ENCODE measurements around the gene PTGES2. TPM values are rescaled to one million over a fixed set of nuclear protein-coding genes. Genes with fewer than 3 reads are reported as not detected.

The PTGES2 gene
- polyA plus RNA-seq, 1 of the 3 experiments (the other 2 are of a cell fraction), result 141 TPM

- TF ChIP-seq NFIC (IDR thresholded peaks at IDR 0.05; ENCODE audit: borderline replicate concordance) (no peak), RXRA (IDR thresholded peaks at IDR 0.05; ENCODE audit: borderline replicate concordance, low read depth) (no peak), ELF1 (IDR thresholded peaks at IDR 0.05) (no peak), REST (IDR thresholded peaks at IDR 0.05; ENCODE audit: low read depth, low read length) (no peak), NRF1 (IDR thresholded peaks at IDR 0.05; ENCODE audit: low read depth, low read length) (no peak)
Observed at GRCh38 chr9:128166169-128166568, 38.6 kb upstream of the PTGES2 start (continued).

- H3K9me2 ChIP-seq, result no peaks in the 10 kb centered on the region
- 89% methylated on average over 10 of the region's 14 CpGs for WGBS (ENCODE audit: low lambda C conversion rate)
- no peak overlapping the region for H3K27ac ChIP-seq (ENCODE audit: low read depth in 2 of 2, low read length in 1 of 2)
- H2AFZ ChIP-seq (ENCODE audit: low read depth), result no peak overlapping the region
- H3K9ac ChIP-seq, result no peak overlapping the region
- peaks cover 0 to 10% of the 10 kb centered on the region in 2 experiments; a peak in 2 of 4 replicates for H3K4me1 ChIP-seq (ENCODE audit: control insufficient read depth in 1 of 2, insufficient read depth in 2 of 2, low read depth in 1 of 2, low read length in 1 of 2)
- no peak for DNase-seq
- H3K27me3 ChIP-seq (ENCODE audit: insufficient read depth), result no peaks in the 10 kb centered on the region
- peaks cover 6% of the 10 kb centered on the region for H3F3A ChIP-seq (replicated peaks; ENCODE audit: insufficient read depth)
- H3K4me3 ChIP-seq (ENCODE audit: low read depth in 2 of 2, low read length in 1 of 2), result no peak overlapping the region
- H3K36me3 ChIP-seq (replicated peaks in 1 of 2; ENCODE audit: control insufficient read depth in 1 of 2, insufficient read depth in 2 of 2, low read length in 1 of 2), result peaks cover 6 to 51% of the 10 kb centered on the region in 2 experiments
- H3K79me2 ChIP-seq (ENCODE audit: insufficient read depth), result peaks cover 11% of the 10 kb centered on the region
- POLR2A ChIA-PET, result no interaction called here
- TF ChIP-seq RCOR1 (IDR thresholded peaks at IDR 0.05; ENCODE audit: low read length) (no peak), POLR2AphosphoS5 (IDR thresholded peaks at IDR 0.05; ENCODE audit: low read depth, low read length) (no peak), RFX5 (IDR thresholded peaks at IDR 0.05; ENCODE audit: low read length) (no peak), TCF12 (IDR thresholded peaks at IDR 0.05) (no peak), REST (IDR thresholded peaks at IDR 0.05; ENCODE audit: low read depth, low read length) (no peak), MXI1 (IDR thresholded peaks at IDR 0.05; ENCODE audit: low read depth, low read length) (no peak), GABPA (IDR thresholded peaks at IDR 0.05; ENCODE audit: low read depth) (no peak), FOSL2 (IDR thresholded peaks at IDR 0.05; ENCODE audit: borderline replicate concordance, low read depth) (no peak), MEF2A (IDR thresholded peaks at IDR 0.05; ENCODE audit: borderline replicate concordance, low read depth) (no peak), RAD21 (IDR thresholded peaks at IDR 0.05; ENCODE audit: low read length) (no peak), RXRA (IDR thresholded peaks at IDR 0.05; ENCODE audit: borderline replicate concordance, low read depth) (no peak), ZBTB33 (IDR thresholded peaks at IDR 0.05; ENCODE audit: borderline replicate concordance, low read depth) (no peak)
- TF ChIP-seq, protein P1, sequence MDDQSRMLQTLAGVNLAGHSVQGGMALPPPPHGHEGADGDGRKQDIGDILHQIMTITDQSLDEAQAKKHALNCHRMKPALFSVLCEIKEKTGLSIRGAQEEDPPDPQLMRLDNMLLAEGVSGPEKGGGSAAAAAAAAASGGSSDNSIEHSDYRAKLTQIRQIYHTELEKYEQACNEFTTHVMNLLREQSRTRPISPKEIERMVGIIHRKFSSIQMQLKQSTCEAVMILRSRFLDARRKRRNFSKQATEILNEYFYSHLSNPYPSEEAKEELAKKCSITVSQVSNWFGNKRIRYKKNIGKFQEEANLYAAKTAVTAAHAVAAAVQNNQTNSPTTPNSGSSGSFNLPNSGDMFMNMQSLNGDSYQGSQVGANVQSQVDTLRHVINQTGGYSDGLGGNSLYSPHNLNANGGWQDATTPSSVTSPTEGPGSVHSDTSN (IDR thresholded peaks at IDR 0.05), result no peak
- TF ChIP-seq, protein P2, sequence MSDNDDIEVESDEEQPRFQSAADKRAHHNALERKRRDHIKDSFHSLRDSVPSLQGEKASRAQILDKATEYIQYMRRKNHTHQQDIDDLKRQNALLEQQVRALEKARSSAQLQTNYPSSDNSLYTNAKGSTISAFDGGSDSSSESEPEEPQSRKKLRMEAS (IDR thresholded peaks at IDR 0.05; ENCODE audit: low read depth), result no peak
- no peak overlapping the region for H3K4me2 ChIP-seq
- H4K20me1 ChIP-seq (ENCODE audit: insufficient read depth), result no peaks in the 10 kb centered on the region
- CTCF ChIA-PET, result interaction anchor here (1.5 kb wide), 1 partner anchor 47 kb away, joined by 5 read pairs; no protein-coding TSS in a partner anchor
- H3K9me3 ChIP-seq, result no peaks in the 10 kb centered on the region
Observed at GRCh38 chr9:128164307-128164885, 36.9 kb upstream of the PTGES2 start.
